CD14-positive monocyte (primary cell): Measurements from ENCODE around the gene FHOD3. TPM values are rescaled to one million over a fixed set of nuclear protein-coding genes. Genes with fewer than 3 reads are reported as not detected.
"Not testable (repeated sequence)": the region's sequence is repeated elsewhere in the genome, so short reads cannot be mapped to it uniquely, and the experiment has no call there.

Experiments
- DNase-seq, 3 donors: peaks; one replicate each; pipeline ENCODE4 v3.0.0-alpha.2; 2011 to 2022
- H2AFZ ChIP-seq: 2 replicates; pipeline ENCODE4 v1.6.0; 2012; ENCODE audit warnings: mild to moderate bottlenecking, low read depth, low read length, inconsistent platforms; ENCODE audit not compliant: insufficient read depth, poor library complexity, severe bottlenecking
- H3K27ac ChIP-seq, 2 donors: 1 replicate in 1 of 2; 2 replicates in 1 of 2; pipeline ENCODE4 v1.5.1; 2012 to 2013; ENCODE audit warnings: low read length in 2 of 2, control low read depth in 1 of 2, inconsistent platforms in 1 of 2, low read depth in 1 of 2, mild to moderate bottlenecking in 1 of 2
- H3K27me3 ChIP-seq, 2 donors: one replicate each; pipeline versions ENCODE4 v1.6.0 to v1.6.1; 2011 to 2013; ENCODE audit warnings: low read length in 2 of 2; ENCODE audit not compliant: control insufficient read depth in 2 of 2, insufficient read depth in 2 of 2
- H3K36me3 ChIP-seq, 2 donors: replicated peaks in 1 of 2; 1 replicate in 1 of 2; 2 replicates in 1 of 2; pipeline versions ENCODE4 v1.5.1 to v1.6.1; 2012 to 2013; ENCODE audit warnings: low read length in 2 of 2, control low read depth in 1 of 2, inconsistent platforms in 1 of 2, mild to moderate bottlenecking in 1 of 2; ENCODE audit not compliant: insufficient read depth in 2 of 2, control insufficient read depth in 1 of 2
- H3K4me1 ChIP-seq, 2 donors: 1 replicate in 1 of 2; 2 replicates in 1 of 2; pipeline versions ENCODE4 v1.5.1 to v1.6.1; 2012 to 2013; ENCODE audit warnings: low read length in 2 of 2, control low read depth in 1 of 2, inconsistent platforms in 1 of 2, mild to moderate bottlenecking in 1 of 2, moderate library complexity in 1 of 2; ENCODE audit not compliant: insufficient read depth in 2 of 2, control insufficient read depth in 1 of 2
- H3K4me2 ChIP-seq: replicated peaks from 2 replicates; pipeline ENCODE3; 2012; ENCODE audit warnings: low read length, moderate library complexity, mild to moderate bottlenecking; ENCODE audit not compliant: poor library complexity, severe bottlenecking; ENCODE audit errors: extremely low read depth
- H3K4me3 ChIP-seq, 3 experiments: fragments of 200-600 bp in 1 of 3; sonication (generic) in 1 of 3; replicated peaks in 1 of 3; 1 replicate in 2 of 3; 2 replicates in 1 of 3; pipeline ENCODE4 v1.5.1; 2011 to 2013; ENCODE audit warnings: low read length in 3 of 3, mild to moderate bottlenecking in 3 of 3, control low read depth in 2 of 3, low read depth in 2 of 3, inconsistent platforms in 1 of 3, moderate library complexity in 1 of 3
- H3K79me2 ChIP-seq: 2 replicates; pipeline ENCODE4 v1.6.0; 2012; ENCODE audit warnings: mild to moderate bottlenecking, control low read depth, inconsistent platforms, low read length, moderate library complexity; ENCODE audit not compliant: insufficient read depth
- H3K9ac ChIP-seq: 2 replicates; pipeline ENCODE4 v1.6.0; 2017; ENCODE audit warnings: low read length, mild to moderate bottlenecking; ENCODE audit not compliant: insufficient read depth, poor library complexity, severe bottlenecking
- H3K9me3 ChIP-seq, 2 donors: replicated peaks in 1 of 2; 1 replicate in 1 of 2; 2 replicates in 1 of 2; pipeline versions ENCODE4 v1.5.1 to v1.6.1; 2012 to 2013; ENCODE audit warnings: low read length in 2 of 2, control low read depth in 1 of 2; ENCODE audit not compliant: control insufficient read depth in 1 of 2, insufficient read depth in 1 of 2
- H4K20me1 ChIP-seq: 2 replicates; pipeline ENCODE4 v1.6.0; 2012; ENCODE audit warnings: mild to moderate bottlenecking, low read length, control low read depth, moderate library complexity; ENCODE audit not compliant: insufficient read depth
- H3K27ac Mint-ChIP-seq, 7 donors: one replicate each; pipeline ENCODE4 v1.8.0; 2020; ENCODE audit warnings: mild to moderate bottlenecking in 7 of 7, mixed read lengths in 7 of 7, moderate library complexity in 6 of 7, inconsistent platforms in 2 of 7
- H3K27me3 Mint-ChIP-seq, 3 donors: one replicate each; pipeline ENCODE4 v1.8.0; 2021 to 2022; ENCODE audit warnings: low read depth in 3 of 3, mild to moderate bottlenecking in 3 of 3, mixed read lengths in 3 of 3, moderate library complexity in 3 of 3, inconsistent platforms in 1 of 3
- H3K36me3 Mint-ChIP-seq, 2 donors: one replicate each; pipeline ENCODE4 v1.8.0; 2020; ENCODE audit warnings: mixed read lengths in 2 of 2, inconsistent platforms in 1 of 2, mild to moderate bottlenecking in 1 of 2
- H3K4me1 Mint-ChIP-seq: one replicate; pipeline ENCODE4 v1.8.0; 2020; ENCODE audit warnings: mild to moderate bottlenecking, mixed read lengths
- H3K4me3 Mint-ChIP-seq, 2 donors: one replicate each; pipeline ENCODE4 v1.8.0; 2020; ENCODE audit warnings: mild to moderate bottlenecking in 2 of 2, mixed read lengths in 2 of 2, moderate library complexity in 1 of 2
- H3K9me3 Mint-ChIP-seq, 7 donors: one replicate each; pipeline ENCODE4 v1.8.0; 2020 to 2022; ENCODE audit warnings: mixed read lengths in 7 of 7, mild to moderate bottlenecking in 6 of 7, moderate library complexity in 6 of 7, inconsistent platforms in 2 of 7
- CTCF ChIP-seq: fragments of 200-600 bp; IDR thresholded peaks from one replicate; pipeline ENCODE4 v1.8.0; 2022; ENCODE audit warnings: antibody characterized with exemption, mild to moderate bottlenecking
- WGBS: methylation state at CpG from one replicate; pipeline ENCODE4 v1.1.5; 2013; ENCODE audit warnings: missing lambda C conversion rate; ENCODE audit not compliant: insufficient coverage; 5-methylcytosine and 5-hydroxymethylcytosine counted together
- intact Hi-C, 2 donors: fragments of 100-400 bp; cut with micrococcal nuclease; formaldehyde crosslinking; loops; one replicate each; pipeline versions ENCODE4 v1.15.0 to v1.15.1; 2023
- polyA plus RNA-seq, 3 donors: library from polyadenylated mRNA; depleted of rRNA in 1 of 3; unstranded in 2 of 3; stranded (reverse) in 1 of 3; fragments of 300-500 nt in 2 of 3; fragments of >200 nt in 1 of 3; fragmentation: Illumina TruSeq in 2 of 3; gene quantifications; 1 replicate in 2 of 3; 2 replicates in 1 of 3; pipeline ENCODE4 v1.2.3, GENCODE V29; 2012 to 2021

FHOD3 gene
- polyA plus RNA-seq, 3 donors = not detected

DNA sequence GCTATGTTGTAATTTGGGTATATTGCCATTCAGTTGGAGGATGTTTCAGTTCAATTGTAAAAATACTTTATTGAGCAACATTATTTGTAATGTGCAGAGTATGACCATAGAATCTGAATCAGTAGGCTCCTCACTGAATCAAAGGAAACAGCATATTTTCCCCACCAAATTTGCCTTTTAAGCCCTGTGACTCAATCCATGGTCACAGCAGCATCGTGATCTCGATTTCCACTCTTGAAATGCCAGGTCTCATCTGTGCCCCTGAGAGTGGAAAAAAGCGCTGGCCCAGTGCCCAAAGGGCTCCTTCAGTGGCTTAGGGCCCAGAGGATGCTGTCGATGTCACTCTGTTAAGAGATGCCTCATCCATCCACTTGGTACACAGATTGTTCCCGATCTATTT, 57.5 kb downstream of the FHOD3 start:
- DNase-seq = no peak
- H3K4me3 Mint-ChIP-seq = no peak overlapping the region
- no peak overlapping the region for H2AFZ ChIP-seq
- no peaks in the 10 kb centered on the region for H3K4me1 Mint-ChIP-seq
- H3K9me3 Mint-ChIP-seq = peaks cover 0 to 3% (median 2%) of the 10 kb centered on the region in 7 donors
- intact Hi-C loops = no loop called here
- H4K20me1 ChIP-seq = no peaks in the 10 kb centered on the region
- no peak overlapping the region for H3K9ac ChIP-seq
- no peaks in the 10 kb centered on the region for H3K36me3 Mint-ChIP-seq
- no peaks in the 10 kb centered on the region for H3K79me2 ChIP-seq
- peaks cover 0 to 13% (median 8%) of the 10 kb centered on the region in 3 donors for H3K27me3 Mint-ChIP-seq
- H3K4me2 ChIP-seq = no peak overlapping the region
- peaks cover 0 to 4% of the 10 kb centered on the region in 2 donors for H3K9me3 ChIP-seq
- WGBS = 94% methylated on average over 5 of the region's 5 CpGs
- H3K4me3 ChIP-seq = no peak overlapping the region
- H3K27ac ChIP-seq = no peak overlapping the region
- H3K27me3 ChIP-seq = no peaks in the 10 kb centered on the region
- H3K27ac Mint-ChIP-seq = no peak overlapping the region
- no peaks in the 10 kb centered on the region for H3K36me3 ChIP-seq
- TF ChIP-seq CTCF = no peak
- H3K4me1 ChIP-seq = no peaks in the 10 kb centered on the region

- Histone ChIP-seq H3K9ac (no peak overlapping the region), H4K20me1 (no peaks in the 10 kb centered on the region), H3K4me1 (no peaks in the 10 kb centered on the region), H3K79me2 (no peaks in the 10 kb centered on the region), H3K27ac (no peak overlapping the region), H3K9me3 (peaks cover 0 to 4% of the 10 kb centered on the region in 2 donors), H2AFZ (no peak overlapping the region), H3K36me3 (no peaks in the 10 kb centered on the region), H3K4me2 (no peak overlapping the region), H3K27me3 (no peaks in the 10 kb centered on the region), H3K4me3 (no peak overlapping the region)
- DNase-seq = no peak
- WGBS = 84% methylated on average over 4 of the region's 7 CpGs
- Mint-ChIP-seq H3K4me1 (no peaks in the 10 kb centered on the region), H3K27ac (no peak overlapping the region), H3K36me3 (no peaks in the 10 kb centered on the region), H3K9me3 (peaks cover 0 to 3% (median 2%) of the 10 kb centered on the region in 7 donors), H3K27me3 (peaks cover 0 to 13% (median 4%) of the 10 kb centered on the region in 3 donors), H3K4me3 (no peak overlapping the region)
- intact Hi-C loops = no loop called here
- TF ChIP-seq CTCF = no peak
Observed at GRCh38 chr18:36355511-36355910, 58.0 kb downstream of the FHOD3 start.

- intact Hi-C loops = not testable (repeated sequence)
Observed at GRCh38 chr18:36356741-36357140, 59.2 kb downstream of the FHOD3 start.

More at GRCh38 chr18:36356741-36357140, 59.2 kb downstream of the FHOD3 start:
- not testable (repeated sequence) for H4K20me1 ChIP-seq, H3K9me3 Mint-ChIP-seq, H3K4me1 ChIP-seq, H3K27ac Mint-ChIP-seq, H3K27me3 ChIP-seq, H3K79me2 ChIP-seq, H3K4me2 ChIP-seq, H3K9me3 ChIP-seq, H3K27ac ChIP-seq, H3K9ac ChIP-seq, H3K27me3 Mint-ChIP-seq, H3K36me3 ChIP-seq, H2AFZ ChIP-seq, H3K4me1 Mint-ChIP-seq, H3K4me3 Mint-ChIP-seq, DNase-seq, H3K4me3 ChIP-seq, H3K36me3 Mint-ChIP-seq
- 92% methylated on average over 2 of the region's 6 CpGs for WGBS
